Measurements from ENCODE around the gene LYAR. TPM values are rescaled to one million over a fixed set of nuclear protein-coding genes. Genes with fewer than 3 reads are reported as not detected.

The LYAR gene
- total RNA-seq, 1 donor = 4.0 TPM

GRCh38 chr4:4284827-4285618 lies 4.9 kb downstream of the LYAR start:
- H3K79me2 ChIP-seq (ENCODE audit: insufficient read depth, low read length) = peaks cover 46% of the 10 kb centered on the region
- no peak overlapping the region for H3K27ac ChIP-seq (ENCODE audit: low read depth, low read length)
- H3K27me3 ChIP-seq (ENCODE audit: insufficient read depth, low read length) = no peaks in the 10 kb centered on the region
- H3K4me1 ChIP-seq (ENCODE audit: insufficient read depth, low read length) = peaks cover 10% of the 10 kb centered on the region
- TF ChIP-seq, protein P1, sequence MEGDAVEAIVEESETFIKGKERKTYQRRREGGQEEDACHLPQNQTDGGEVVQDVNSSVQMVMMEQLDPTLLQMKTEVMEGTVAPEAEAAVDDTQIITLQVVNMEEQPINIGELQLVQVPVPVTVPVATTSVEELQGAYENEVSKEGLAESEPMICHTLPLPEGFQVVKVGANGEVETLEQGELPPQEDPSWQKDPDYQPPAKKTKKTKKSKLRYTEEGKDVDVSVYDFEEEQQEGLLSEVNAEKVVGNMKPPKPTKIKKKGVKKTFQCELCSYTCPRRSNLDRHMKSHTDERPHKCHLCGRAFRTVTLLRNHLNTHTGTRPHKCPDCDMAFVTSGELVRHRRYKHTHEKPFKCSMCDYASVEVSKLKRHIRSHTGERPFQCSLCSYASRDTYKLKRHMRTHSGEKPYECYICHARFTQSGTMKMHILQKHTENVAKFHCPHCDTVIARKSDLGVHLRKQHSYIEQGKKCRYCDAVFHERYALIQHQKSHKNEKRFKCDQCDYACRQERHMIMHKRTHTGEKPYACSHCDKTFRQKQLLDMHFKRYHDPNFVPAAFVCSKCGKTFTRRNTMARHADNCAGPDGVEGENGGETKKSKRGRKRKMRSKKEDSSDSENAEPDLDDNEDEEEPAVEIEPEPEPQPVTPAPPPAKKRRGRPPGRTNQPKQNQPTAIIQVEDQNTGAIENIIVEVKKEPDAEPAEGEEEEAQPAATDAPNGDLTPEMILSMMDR (IDR thresholded peaks at IDR 0.05; ENCODE audit: extremely low read depth, low read depth, low read length) = no peak
- peaks cover 43% of the 10 kb centered on the region for H3K36me3 ChIP-seq (ENCODE audit: insufficient read depth, low read length)
- H3K4me3 ChIP-seq (ENCODE audit: insufficient read depth, low read length) = no peak overlapping the region
- no peaks in the 10 kb centered on the region for H3K9me3 ChIP-seq (ENCODE audit: low read depth, low read length)
- peaks cover 5% of the 10 kb centered on the region for H4K20me1 ChIP-seq (ENCODE audit: insufficient read depth, low read length)
- no peak for DNase-seq (ENCODE audit: insufficient read length, low spot score, missing footprints)
- no peak overlapping the region for H2AFZ ChIP-seq (ENCODE audit: low read length)
- no peak overlapping the region for H3K4me2 ChIP-seq (ENCODE audit: insufficient read depth, low read length)

GRCh38 chr4:4281787-4282186 lies 8.2 kb downstream of the LYAR start:
- TF ChIP-seq, protein P1 (IDR thresholded peaks at IDR 0.05; ENCODE audit: extremely low read depth, low read depth, low read length) = no peak
- Histone ChIP-seq H3K36me3 (ENCODE audit: insufficient read depth, low read length) (peaks cover 67% of the 10 kb centered on the region), H3K4me1 (ENCODE audit: insufficient read depth, low read length) (no peaks in the 10 kb centered on the region), H3K27ac (ENCODE audit: low read depth, low read length) (no peak overlapping the region), H3K79me2 (ENCODE audit: insufficient read depth, low read length) (peaks cover 17% of the 10 kb centered on the region), H2AFZ (ENCODE audit: low read length) (no peak overlapping the region), H3K9me3 (ENCODE audit: low read depth, low read length) (no peaks in the 10 kb centered on the region), H3K27me3 (ENCODE audit: insufficient read depth, low read length) (no peaks in the 10 kb centered on the region), H3K4me2 (ENCODE audit: insufficient read depth, low read length) (no peak overlapping the region), H4K20me1 (ENCODE audit: insufficient read depth, low read length) (peaks cover 5% of the 10 kb centered on the region), H3K4me3 (ENCODE audit: insufficient read depth, low read length) (no peak overlapping the region)
- no peak for DNase-seq (ENCODE audit: insufficient read length, low spot score, missing footprints)

DNA sequence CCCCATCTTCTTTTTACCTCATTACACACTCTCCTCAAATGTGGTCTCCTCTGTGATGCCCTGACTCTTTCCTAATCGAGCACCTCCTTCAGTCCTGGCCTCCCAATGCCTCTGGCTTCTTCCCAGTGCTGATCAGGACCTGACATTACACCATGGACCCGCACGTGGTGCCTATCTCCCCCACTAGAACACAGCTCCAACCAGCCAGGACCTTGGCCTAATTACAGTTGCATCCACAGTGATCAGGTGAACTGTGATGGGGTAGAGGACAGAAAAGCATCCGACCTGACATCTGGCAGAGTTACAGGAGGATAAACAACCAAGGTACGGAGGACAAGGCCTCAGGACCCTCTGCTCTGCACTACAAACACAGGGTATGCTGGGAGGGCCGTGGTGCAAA lies 12.4 kb downstream of the LYAR start:
- peaks cover 63% of the 10 kb centered on the region for H3K36me3 ChIP-seq (ENCODE audit: insufficient read depth, low read length)
- no peaks in the 10 kb centered on the region for H3K27me3 ChIP-seq (ENCODE audit: insufficient read depth, low read length)
- H3K4me2 ChIP-seq (ENCODE audit: insufficient read depth, low read length) = no peak overlapping the region
- H4K20me1 ChIP-seq (ENCODE audit: insufficient read depth, low read length) = no peaks in the 10 kb centered on the region
- H3K4me3 ChIP-seq (ENCODE audit: insufficient read depth, low read length) = no peak overlapping the region
- no peak overlapping the region for H3K27ac ChIP-seq (ENCODE audit: low read depth, low read length)
- DNase-seq (ENCODE audit: insufficient read length, low spot score, missing footprints) = no peak
- TF ChIP-seq, protein P1 (IDR thresholded peaks at IDR 0.05; ENCODE audit: extremely low read depth, low read depth, low read length) = no peak
- H3K79me2 ChIP-seq (ENCODE audit: insufficient read depth, low read length) = no peaks in the 10 kb centered on the region
- no peaks in the 10 kb centered on the region for H3K9me3 ChIP-seq (ENCODE audit: low read depth, low read length)
- H3K4me1 ChIP-seq (ENCODE audit: insufficient read depth, low read length) = no peaks in the 10 kb centered on the region
- H2AFZ ChIP-seq (ENCODE audit: low read length) = no peak overlapping the region

- Histone ChIP-seq H3K4me2 (ENCODE audit: insufficient read depth, low read length) (no peak overlapping the region), H2AFZ (ENCODE audit: low read length) (no peak overlapping the region), H3K79me2 (ENCODE audit: insufficient read depth, low read length) (no peaks in the 10 kb centered on the region), H3K36me3 (ENCODE audit: insufficient read depth, low read length) (peaks cover 61% of the 10 kb centered on the region), H3K4me1 (ENCODE audit: insufficient read depth, low read length) (no peaks in the 10 kb centered on the region), H3K27me3 (ENCODE audit: insufficient read depth, low read length) (no peaks in the 10 kb centered on the region), H3K9me3 (ENCODE audit: low read depth, low read length) (no peaks in the 10 kb centered on the region), H3K27ac (ENCODE audit: low read depth, low read length) (no peak overlapping the region), H3K4me3 (ENCODE audit: insufficient read depth, low read length) (no peak overlapping the region), H4K20me1 (ENCODE audit: insufficient read depth, low read length) (no peaks in the 10 kb centered on the region)
- TF ChIP-seq, protein P1 (IDR thresholded peaks at IDR 0.05; ENCODE audit: extremely low read depth, low read depth, low read length) = no peak
- DNase-seq (ENCODE audit: insufficient read length, low spot score, missing footprints) = no peak
These were observed 15.7 kb downstream of the LYAR start for GRCh38 chr4:4274226-4274625.
